Epithelial cell of proximal tubule (primary cell): Measurements from ENCODE around the gene AGFG2. TPM values are rescaled to one million over a fixed set of nuclear protein-coding genes. Genes with fewer than 3 reads are reported as not detected.

Experiments used
- DNase-seq: peaks from one replicate; pipeline ENCODE4 v3.0.0-alpha.2; 2011; ENCODE audit warnings: low read depth
- H3K4me3 ChIP-seq: 2 replicates; pipeline ENCODE4 v1.5.1; 2011; ENCODE audit warnings: low read depth, mild to moderate bottlenecking, low read length
- CTCF ChIP-seq: conservative IDR thresholded peaks from 2 replicates; pipeline ENCODE4 v1.5.1; 2012; ENCODE audit warnings: low read depth, mild to moderate bottlenecking, low read length
- total RNA-seq: library from RNA; depleted of rRNA; stranded (reverse); fragments of >200 nt; gene quantifications from 2 replicates; pipeline ENCODE4 v1.2.3, GENCODE V29; 2015

AGFG2 gene
- total RNA-seq, 1 donor from 2014 or later: 10.9 TPM

GRCh38 chr7:100583132-100584053, 44.4 kb downstream of the AGFG2 start:
- no peak for DNase-seq
- no peak overlapping the region for H3K4me3 ChIP-seq
- no peak for TF ChIP-seq CTCF

- TF ChIP-seq CTCF: no peak
- no peak for DNase-seq
- H3K4me3 ChIP-seq: peak overlapping the region; percentile 70
Measured at GRCh38 chr7:100584054-100584682, 45.2 kb downstream of the AGFG2 start.

- no peak for DNase-seq
- TF ChIP-seq CTCF: no peak
Measured at GRCh38 chr7:100584683-100585510, 45.9 kb downstream of the AGFG2 start.

GRCh38 chr7:100585511-100586265, 46.7 kb downstream of the AGFG2 start, which contains the start of gene LRCH4:
TSS of gene LRCH4 (minus strand) at chr7:100586129. CDS start at chr7:100586100, 29 bp downstream.
- TF ChIP-seq CTCF: no peak
- DNase-seq: no peak
- peak within 1 kb of the TSS; percentile 71 for H3K4me3 ChIP-seq

More at GRCh38 chr7:100584683-100585510, 45.9 kb downstream of the AGFG2 start:
- peak overlapping the region; percentile 70 for H3K4me3 ChIP-seq

- DNase-seq: peak; percentile 98
- no peak for TF ChIP-seq CTCF
- H3K4me3 ChIP-seq: peak within 1 kb of the TSS; percentile 71
Measured at GRCh38 chr7:100586266-100587025, 47.4 kb downstream of the AGFG2 start, which contains the start of gene FBXO24. TSS of gene FBXO24 (plus strand) at chr7:100586328. CDS start at chr7:100586626, 298 bp downstream.

- no peak overlapping the region for H3K4me3 ChIP-seq
- TF ChIP-seq CTCF: peak; percentile 54
- DNase-seq: no peak
Measured at GRCh38 chr7:100588438-100588837, 49.4 kb downstream of the AGFG2 start.
